ENCODE results near the gene FGFR3. TPM values are rescaled to one million over a fixed set of nuclear protein-coding genes. Genes with fewer than 3 reads are reported as not detected.

Gene FGFR3
- total and polyA plus RNA-seq, 2 of the 8 experiments (the other 6 are each of a cell fraction or from before 2014, with no cell fraction given) = 9.0 to 19.5 TPM

DNA sequence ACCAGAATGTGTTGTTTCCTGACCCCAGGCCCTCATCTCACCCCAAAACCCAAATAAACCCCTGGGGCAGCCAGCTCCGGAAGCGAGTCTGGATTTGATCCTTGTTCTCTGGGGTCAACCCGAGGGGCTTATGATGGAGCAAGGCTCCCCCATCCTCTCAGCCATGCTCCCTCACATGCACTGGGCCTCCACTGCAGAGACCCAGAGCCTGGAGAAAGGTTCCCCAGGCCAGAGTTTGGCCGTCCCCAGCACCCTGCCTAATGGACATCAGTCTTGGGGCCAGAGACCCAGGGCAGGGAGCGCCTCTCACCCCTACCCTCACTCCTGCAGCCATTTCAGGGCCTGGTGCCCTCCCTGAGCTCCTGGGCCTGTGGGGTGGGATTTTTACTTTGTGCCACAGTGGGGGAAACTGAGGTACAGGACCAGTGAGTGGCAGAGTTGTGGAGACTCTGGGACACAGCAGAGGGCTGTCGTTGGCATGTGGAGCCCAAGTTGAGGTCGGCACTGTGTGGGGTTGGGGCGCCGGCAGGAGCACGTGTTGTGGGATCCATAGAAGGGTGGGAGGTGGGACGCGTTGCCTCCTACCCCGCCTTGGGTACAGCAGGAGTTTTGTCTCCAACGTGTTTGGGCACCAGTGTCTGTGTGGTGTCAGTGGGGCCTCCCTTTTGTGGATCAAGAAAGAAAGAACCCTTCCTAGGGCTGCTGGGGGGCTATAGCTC lies 3.6 kb downstream of the FGFR3 start:
- no peak overlapping the region for H3K27ac ChIP-seq (ENCODE audit: low read depth, low read length)
- no peak overlapping the region for H2AK5ac ChIP-seq (ENCODE audit: low read depth, low read length)
- H3K79me2 ChIP-seq (ENCODE audit: control insufficient read depth in 1 of 2, insufficient read depth in 2 of 2, low read length in 2 of 2) = peaks cover 0 to 5% of the 10 kb centered on the region in 2 experiments; a peak in 1 of 4 replicates
- no peaks in the 10 kb centered on the region for H3K9me3 ChIP-seq (ENCODE audit: insufficient read depth in 2 of 2, low read depth in 1 of 2, low read length in 1 of 2)
- H2BK15ac ChIP-seq (ENCODE audit: low read length) = no peak overlapping the region
- no peak for DNase-seq (ENCODE audit: low read depth in 1 of 2, low spot score in 2 of 2)
- no peak overlapping the region for H2AFZ ChIP-seq (ENCODE audit: low read length)
- no peak overlapping the region for H3K9ac ChIP-seq (replicated peaks in 1 of 4; ENCODE audit: extremely low read depth in 1 of 4, low read depth in 3 of 4, low read length in 3 of 4)
- H4K91ac ChIP-seq (replicated peaks; ENCODE audit: insufficient read length, low read length) = no peak overlapping the region
- no peak overlapping the region for H3K4me2 ChIP-seq (ENCODE audit: insufficient read depth in 1 of 2, low read depth in 2 of 2, low read length in 2 of 2)
- H3K4me1 ChIP-seq (replicated peaks in 1 of 4; ENCODE audit: control insufficient read depth in 3 of 4, insufficient read depth in 4 of 4, low read length in 3 of 4) = peaks cover 0 to 19% (median 9%) of the 10 kb centered on the region in 4 experiments; a peak in 6 of 7 replicates
- no peak overlapping the region for H4K5ac ChIP-seq (ENCODE audit: insufficient read length, low read depth, low read length)
- no peak for FAIRE-seq
- ChIA-PET CTCF (ENCODE audit: partially characterized antibody) (interaction anchor here (0.6 to 71.2 kb wide), 9 partner anchors 9 to 103 kb away, joined by 3 to 2507 read pairs (median 4); no protein-coding TSS in a partner anchor), POLR2A (ENCODE audit: partially characterized antibody) (interaction anchor here (1.3 to 11.0 kb wide), 4 partner anchors 12 to 37 kb away, joined by 4 to 170 read pairs (median 14); no protein-coding TSS in a partner anchor)
- H3K23me2 ChIP-seq (ENCODE audit: low read depth, low read length) = peaks cover 17% of the 10 kb centered on the region; the same call in 1 of the 2 replicates
- no peak overlapping the region for H3K14ac ChIP-seq (ENCODE audit: insufficient read length)
- H3K4me3 ChIP-seq (ENCODE audit: extremely low read depth in 1 of 4, insufficient read depth in 2 of 4, low read depth in 3 of 4, low read length in 4 of 4) = no peak overlapping the region
- WGBS, 2 experiments (ENCODE audit: extremely low coverage in 1 of 2, insufficient coverage in 1 of 2, insufficient read length in 1 of 2, insufficient replicate concordance in 2 of 2, low coverage in 1 of 2, low lambda C conversion rate in 2 of 2, missing lambda C conversion rate in 1 of 2) = 89% methylated on average over 14 of the region's 14 CpGs; no CpG with 5 or more reads in 1 of the 2 experiments
- peaks cover 0 to 6% (median 3%) of the 10 kb centered on the region in 4 experiments; a peak in 3 of 8 replicates for H3K36me3 ChIP-seq (ENCODE audit: control insufficient read depth in 2 of 4, insufficient read depth in 4 of 4, low read length in 3 of 4)
- no peak overlapping the region for H4K8ac ChIP-seq (ENCODE audit: extremely low read depth, insufficient read depth, low read length)
- peaks cover 9 to 13% of the 10 kb centered on the region in 2 experiments for H4K20me1 ChIP-seq (replicated peaks in 1 of 2; ENCODE audit: control insufficient read depth in 1 of 2, insufficient read depth in 2 of 2, low read length in 2 of 2)
- no peak overlapping the region for H2BK120ac ChIP-seq (replicated peaks; ENCODE audit: low read depth, low read length)
- H2BK12ac ChIP-seq (ENCODE audit: low read depth, low read length) = no peak overlapping the region
- H2BK20ac ChIP-seq (ENCODE audit: low read length) = no peak overlapping the region
- H3K56ac ChIP-seq (replicated peaks; ENCODE audit: insufficient read length, low read depth, low read length) = no peak overlapping the region
- no peak overlapping the region for H3K23ac ChIP-seq (ENCODE audit: insufficient read length)
- H3K79me1 ChIP-seq (ENCODE audit: low read depth, low read length) = peaks cover 10% of the 10 kb centered on the region; the same call in 1 of the 2 replicates
- H3K18ac ChIP-seq (ENCODE audit: extremely low read depth, low read length) = no peak overlapping the region
- H3K4ac ChIP-seq (replicated peaks; ENCODE audit: insufficient read length, low read depth, low read length) = no peak overlapping the region
- peaks cover 2 to 35% (median 27%) of the 10 kb centered on the region in 4 experiments; a peak in 6 of 7 replicates for H3K27me3 ChIP-seq (replicated peaks in 1 of 4; ENCODE audit: control insufficient read depth in 3 of 4, extremely low read depth in 1 of 4, insufficient read depth in 3 of 4, low read length in 3 of 4)
- H2BK5ac ChIP-seq (ENCODE audit: low read depth, low read length) = no peak overlapping the region
- TF ChIP-seq KDM1A (IDR thresholded peaks at IDR 0.05; ENCODE audit: borderline replicate concordance, low read length) (no peak), HDAC6 (IDR thresholded peaks at IDR 0.05; ENCODE audit: low read depth, low read length) (no peak), RBBP5 (IDR thresholded peaks at IDR 0.05; ENCODE audit: borderline replicate concordance, low read depth, low read length) (no peak), EZH2 (IDR thresholded peaks at IDR 0.05; ENCODE audit: low read depth, low read length, severe bottlenecking) (no peak), SUZ12 (IDR thresholded peaks at IDR 0.05; ENCODE audit: low read length) (no peak), KDM5A (IDR thresholded peaks at IDR 0.05; ENCODE audit: low read length) (no peak), CHD2 (IDR thresholded peaks at IDR 0.05; ENCODE audit: low read length) (no peak), TBP (IDR thresholded peaks at IDR 0.05; ENCODE audit: low read depth, low read length) (no peak), TAF7 (optimal IDR thresholded peaks at IDR 0.05; ENCODE audit: borderline replicate concordance, low read depth, low read length) (no peak)
- TF ChIP-seq, protein P1, sequence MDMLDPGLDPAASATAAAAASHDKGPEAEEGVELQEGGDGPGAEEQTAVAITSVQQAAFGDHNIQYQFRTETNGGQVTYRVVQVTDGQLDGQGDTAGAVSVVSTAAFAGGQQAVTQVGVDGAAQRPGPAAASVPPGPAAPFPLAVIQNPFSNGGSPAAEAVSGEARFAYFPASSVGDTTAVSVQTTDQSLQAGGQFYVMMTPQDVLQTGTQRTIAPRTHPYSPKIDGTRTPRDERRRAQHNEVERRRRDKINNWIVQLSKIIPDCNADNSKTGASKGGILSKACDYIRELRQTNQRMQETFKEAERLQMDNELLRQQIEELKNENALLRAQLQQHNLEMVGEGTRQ (IDR thresholded peaks at IDR 0.05; ENCODE audit: low read length) = no peak

Data from H1 (cell line).